ENCODE results near the gene IPO8.

IPO8 gene

GRCh38 chr12:30610718-30611117, 85.0 kb downstream of the IPO8 start:
- TF ChIP-seq YY1 (IDR thresholded peaks at IDR 0.05; ENCODE audit: low read depth) (no peak), TAF1 (IDR thresholded peaks at IDR 0.05; ENCODE audit: low read depth) (no peak), FOXM1 (IDR thresholded peaks at IDR 0.05; ENCODE audit: borderline replicate concordance, low read depth) (no peak)

GRCh38 chr12:30603129-30603528, 92.5 kb downstream of the IPO8 start:
- no peak for TF ChIP-seq EGR1 (IDR thresholded peaks at IDR 0.05)
- no peak for TF ChIP-seq RAD21 (IDR thresholded peaks at IDR 0.05; ENCODE audit: low read depth)
- TF ChIP-seq TAF1 (IDR thresholded peaks at IDR 0.05; ENCODE audit: low read depth), result no peak

- TF ChIP-seq REST (IDR thresholded peaks at IDR 0.05; ENCODE audit: low read depth), result no peak
- no peak for TF ChIP-seq TEAD4 (IDR thresholded peaks at IDR 0.05)
- no peak for TF ChIP-seq TAF1 (IDR thresholded peaks at IDR 0.05; ENCODE audit: low read depth)
- no peak for TF ChIP-seq EP300 (IDR thresholded peaks at IDR 0.05; ENCODE audit: borderline replicate concordance)
- no peak for TF ChIP-seq YY1 (IDR thresholded peaks at IDR 0.05; ENCODE audit: low read depth)
- no peak for TF ChIP-seq TCF12 (IDR thresholded peaks at IDR 0.05; ENCODE audit: low read depth)
- no peak for TF ChIP-seq RAD21 (IDR thresholded peaks at IDR 0.05; ENCODE audit: low read depth)
- no peak for TF ChIP-seq USF1 (IDR thresholded peaks at IDR 0.05)
- TF ChIP-seq CREB1 (IDR thresholded peaks at IDR 0.05; ENCODE audit: low read depth), result no peak
- TF ChIP-seq FOXM1 (IDR thresholded peaks at IDR 0.05; ENCODE audit: borderline replicate concordance, low read depth), result no peak
- TF ChIP-seq EGR1 (IDR thresholded peaks at IDR 0.05), result no peak
- TF ChIP-seq CEBPB (IDR thresholded peaks at IDR 0.05), result no peak
- TF ChIP-seq ZBTB7A (IDR thresholded peaks at IDR 0.05; ENCODE audit: low read depth), result no peak
Observed at GRCh38 chr12:30602678-30603077, 93.0 kb downstream of the IPO8 start.

GRCh38 chr12:30599608-30600007, 96.1 kb downstream of the IPO8 start:
- TF ChIP-seq TEAD4 (IDR thresholded peaks at IDR 0.05) (no peak), CEBPB (IDR thresholded peaks at IDR 0.05) (no peak), REST (IDR thresholded peaks at IDR 0.05; ENCODE audit: low read depth) (no peak), MAX (IDR thresholded peaks at IDR 0.05) (no peak), YY1 (IDR thresholded peaks at IDR 0.05; ENCODE audit: low read depth) (no peak), EGR1 (IDR thresholded peaks at IDR 0.05) (no peak), FOXM1 (IDR thresholded peaks at IDR 0.05; ENCODE audit: borderline replicate concordance, low read depth) (no peak), NFIC (IDR thresholded peaks at IDR 0.05) (no peak), TAF1 (IDR thresholded peaks at IDR 0.05; ENCODE audit: low read depth) (no peak), TCF12 (IDR thresholded peaks at IDR 0.05; ENCODE audit: low read depth) (no peak), EP300 (IDR thresholded peaks at IDR 0.05; ENCODE audit: borderline replicate concordance) (no peak)

GRCh38 chr12:30598889-30599288, 96.8 kb downstream of the IPO8 start:
- TF ChIP-seq RAD21 (IDR thresholded peaks at IDR 0.05; ENCODE audit: low read depth), result no peak
- TF ChIP-seq CREB1 (IDR thresholded peaks at IDR 0.05; ENCODE audit: low read depth), result no peak
- no peak for TF ChIP-seq EGR1 (IDR thresholded peaks at IDR 0.05)
- TF ChIP-seq NFIC (IDR thresholded peaks at IDR 0.05), result no peak
- no peak for TF ChIP-seq TCF12 (IDR thresholded peaks at IDR 0.05; ENCODE audit: low read depth)
- TF ChIP-seq USF1 (IDR thresholded peaks at IDR 0.05), result no peak
- no peak for TF ChIP-seq YY1 (IDR thresholded peaks at IDR 0.05; ENCODE audit: low read depth)
- TF ChIP-seq TEAD4 (IDR thresholded peaks at IDR 0.05), result no peak
- no peak for TF ChIP-seq ZBTB7A (IDR thresholded peaks at IDR 0.05; ENCODE audit: low read depth)
- TF ChIP-seq CEBPB (IDR thresholded peaks at IDR 0.05), result no peak
- no peak for TF ChIP-seq TAF1 (IDR thresholded peaks at IDR 0.05; ENCODE audit: low read depth)
- no peak for TF ChIP-seq EP300 (IDR thresholded peaks at IDR 0.05; ENCODE audit: borderline replicate concordance)
- TF ChIP-seq REST (IDR thresholded peaks at IDR 0.05; ENCODE audit: low read depth), result no peak
- no peak for TF ChIP-seq FOXM1 (IDR thresholded peaks at IDR 0.05; ENCODE audit: borderline replicate concordance, low read depth)
